Neural cell (in vitro differentiated cells): ENCODE data around the gene LY6G5C. TPM values are rescaled to one million over a fixed set of nuclear protein-coding genes. Genes with fewer than 3 reads are reported as not detected.

Experiments used
- H2AFZ ChIP-seq: fragments of 200-600, 300-800 bp; sonication (generic), shearing (Covaris generic); 2 replicates; pipeline ENCODE4 v1.6.0; 2014; ENCODE audit warnings: low read depth, mild to moderate bottlenecking, antibody characterized with exemption, low read length, moderate library complexity
- H3F3A ChIP-seq: fragments of 200-600 bp; shearing (Covaris generic); 2 replicates; pipeline ENCODE4 v1.6.1; 2016; ENCODE audit warnings: mild to moderate bottlenecking, moderate library complexity, mixed read lengths, antibody characterized with exemption, low read length; ENCODE audit not compliant: insufficient read depth, poor library complexity, severe bottlenecking
- H3K27ac ChIP-seq: fragments of 200-600, 300-800 bp; sonication (generic), shearing (Covaris generic); 2 replicates; pipeline ENCODE4 v1.5.1; 2014; ENCODE audit warnings: mild to moderate bottlenecking, low read length, moderate library complexity
- H3K27me3 ChIP-seq: fragments of 300-800, 200-600 bp; sonication (generic), shearing (Covaris generic); 2 replicates; pipeline ENCODE4 v1.6.0; 2014; ENCODE audit warnings: mild to moderate bottlenecking, low read depth, low read length, moderate library complexity; ENCODE audit not compliant: insufficient read depth
- H3K36me3 ChIP-seq: fragments of 300-800, 200-600 bp; sonication (generic), shearing (Covaris generic); 2 replicates; pipeline ENCODE4 v1.5.1; 2014; ENCODE audit warnings: mild to moderate bottlenecking, antibody characterized with exemption, low read length, moderate library complexity; ENCODE audit not compliant: insufficient read depth
- H3K4me2 ChIP-seq: fragments of 300-800, 200-600 bp; sonication (generic), shearing (Covaris generic); 2 replicates; pipeline ENCODE4 v1.6.0; 2014; ENCODE audit warnings: mild to moderate bottlenecking, low read length
- H3K4me3 ChIP-seq: fragments of 300-800, 200-600 bp; sonication (generic), shearing (Covaris generic); 2 replicates; pipeline ENCODE4 v1.5.1; 2014; ENCODE audit warnings: mild to moderate bottlenecking, low read length, moderate library complexity
- H3K79me2 ChIP-seq: fragments of 200-600 bp; shearing (Covaris generic); replicated peaks from 2 replicates; pipeline ENCODE4 v1.6.0; 2014; ENCODE audit warnings: mild to moderate bottlenecking, low read length, moderate library complexity; ENCODE audit not compliant: insufficient read depth
- H3K9ac ChIP-seq: fragments of 300-800, 200-600 bp; sonication (generic), shearing (Covaris generic); 2 replicates; pipeline ENCODE4 v1.6.1; 2016; ENCODE audit warnings: mild to moderate bottlenecking, low read length, mixed read lengths
- H3K9me2 ChIP-seq: fragments of 200-600 bp; shearing (Covaris generic); 2 replicates; pipeline ENCODE4 v1.6.1; 2016; ENCODE audit warnings: mild to moderate bottlenecking, low read length, mixed read lengths; ENCODE audit not compliant: insufficient read depth
- H3K9me3 ChIP-seq: fragments of 200-600, 300-800 bp; sonication (generic), shearing (Covaris generic); 2 replicates; pipeline ENCODE4 v1.6.1; 2016; ENCODE audit warnings: mild to moderate bottlenecking, mixed run types, low read length, moderate library complexity, mixed read lengths
- H4K20me1 ChIP-seq: fragments of 200-600 bp; shearing (Covaris generic); 2 replicates; pipeline ENCODE4 v1.6.1; 2016; ENCODE audit warnings: mild to moderate bottlenecking, mixed run types; ENCODE audit not compliant: insufficient read depth
- CTCF ChIP-seq: fragments of 450-650 bp; IDR thresholded peaks from 2 replicates; pipeline ENCODE4 v1.5.1; 2014; ENCODE audit warnings: antibody characterized with exemption, mild to moderate bottlenecking, moderate library complexity; ENCODE audit not compliant: poor library complexity, severe bottlenecking
- EP300 ChIP-seq: fragments of 450-650 bp; conservative IDR thresholded peaks from 2 replicates; pipeline ENCODE4 v1.6.1; 2014; ENCODE audit warnings: antibody characterized with exemption, mild to moderate bottlenecking, moderate library complexity; ENCODE audit not compliant: poor library complexity, severe bottlenecking
- EZH2 ChIP-seq: fragments of 200-600, 300-800 bp; shearing (Covaris generic), sonication (generic); IDR thresholded peaks from 2 replicates; pipeline ENCODE4 v1.6.1; 2014; ENCODE audit warnings: antibody characterized with exemption, low read length, borderline replicate concordance, mild to moderate bottlenecking; ENCODE audit not compliant: insufficient read depth, poor library complexity, severe bottlenecking
- MXI1 ChIP-seq: fragments of 450-650 bp; conservative IDR thresholded peaks from 2 replicates; pipeline ENCODE4 v1.6.1; 2014; ENCODE audit warnings: antibody characterized with exemption, mild to moderate bottlenecking; ENCODE audit not compliant: poor library complexity, severe bottlenecking
- POLR2AphosphoS5 ChIP-seq: IDR thresholded peaks from 2 replicates; pipeline ENCODE4 v1.6.1; 2012
- RAD21 ChIP-seq: fragments of 450-650 bp; conservative IDR thresholded peaks from 2 replicates; pipeline ENCODE4 v1.6.1; 2014; ENCODE audit warnings: antibody characterized with exemption, mild to moderate bottlenecking, moderate library complexity
- SMC3 ChIP-seq: fragments of 450-650 bp; conservative IDR thresholded peaks from 2 replicates; pipeline ENCODE4 v1.6.1; 2014; ENCODE audit warnings: antibody characterized with exemption, mild to moderate bottlenecking, moderate library complexity; ENCODE audit not compliant: poor library complexity
- TAF1 ChIP-seq: IDR thresholded peaks from 2 replicates; pipeline ENCODE4 v1.6.1; 2012; ENCODE audit warnings: low read depth
- polyA plus RNA-seq: library from polyadenylated mRNA; depleted of rRNA; stranded (reverse); fragments of >200 nt; gene quantifications from 2 replicates; pipeline ENCODE4 v1.2.3, GENCODE V29; 2014
- TF ChIP-seq, protein P1 (sequence below): IDR thresholded peaks from 2 replicates; pipeline ENCODE4 v1.6.1; 2012; ENCODE audit warnings: borderline replicate concordance

Gene LY6G5C
- polyA plus RNA-seq, 1 donor from 2014 or later = 13.4 TPM

- no peak within 1 kb of the TSS for H3K4me2 ChIP-seq
- H3K9me2 ChIP-seq = no peaks in the 10 kb centered on the region
- H3K9ac ChIP-seq = no peak within 1 kb of the TSS
- no peaks in the 10 kb centered on the region for H4K20me1 ChIP-seq
- TF ChIP-seq MXI1 (no peak), EP300 (no peak), SMC3 (no peak)
- no peak within 1 kb of the TSS for H2AFZ ChIP-seq
- H3K4me3 ChIP-seq = no peak within 1 kb of the TSS
- H3K79me2 ChIP-seq = no peaks in the 10 kb centered on the region
- H3K27ac ChIP-seq = no peak within 1 kb of the TSS
- no peaks in the 10 kb centered on the region for H3K36me3 ChIP-seq
- no peaks in the 10 kb centered on the region for H3K9me3 ChIP-seq
- H3K27me3 ChIP-seq = no peaks in the 10 kb centered on the region
- H3F3A ChIP-seq = no peaks in the 10 kb centered on the region
Observed at GRCh38 chr6:31721351-31722020, 40.6 kb upstream of the LY6G5C start, which contains the start of gene LY6G6C. Gene LY6G6C (minus strand): TSS chr6:31721746. CDS start chr6:31721679, 67 bp downstream.

GRCh38 chr6:31720196-31720770 is 39.4 kb upstream of the LY6G5C start:
- H3K9me3 ChIP-seq = no peaks in the 10 kb centered on the region

More at GRCh38 chr6:31720196-31720770, 39.4 kb upstream of the LY6G5C start:
- TF ChIP-seq TAF1 = no peak
- TF ChIP-seq, protein P1, sequence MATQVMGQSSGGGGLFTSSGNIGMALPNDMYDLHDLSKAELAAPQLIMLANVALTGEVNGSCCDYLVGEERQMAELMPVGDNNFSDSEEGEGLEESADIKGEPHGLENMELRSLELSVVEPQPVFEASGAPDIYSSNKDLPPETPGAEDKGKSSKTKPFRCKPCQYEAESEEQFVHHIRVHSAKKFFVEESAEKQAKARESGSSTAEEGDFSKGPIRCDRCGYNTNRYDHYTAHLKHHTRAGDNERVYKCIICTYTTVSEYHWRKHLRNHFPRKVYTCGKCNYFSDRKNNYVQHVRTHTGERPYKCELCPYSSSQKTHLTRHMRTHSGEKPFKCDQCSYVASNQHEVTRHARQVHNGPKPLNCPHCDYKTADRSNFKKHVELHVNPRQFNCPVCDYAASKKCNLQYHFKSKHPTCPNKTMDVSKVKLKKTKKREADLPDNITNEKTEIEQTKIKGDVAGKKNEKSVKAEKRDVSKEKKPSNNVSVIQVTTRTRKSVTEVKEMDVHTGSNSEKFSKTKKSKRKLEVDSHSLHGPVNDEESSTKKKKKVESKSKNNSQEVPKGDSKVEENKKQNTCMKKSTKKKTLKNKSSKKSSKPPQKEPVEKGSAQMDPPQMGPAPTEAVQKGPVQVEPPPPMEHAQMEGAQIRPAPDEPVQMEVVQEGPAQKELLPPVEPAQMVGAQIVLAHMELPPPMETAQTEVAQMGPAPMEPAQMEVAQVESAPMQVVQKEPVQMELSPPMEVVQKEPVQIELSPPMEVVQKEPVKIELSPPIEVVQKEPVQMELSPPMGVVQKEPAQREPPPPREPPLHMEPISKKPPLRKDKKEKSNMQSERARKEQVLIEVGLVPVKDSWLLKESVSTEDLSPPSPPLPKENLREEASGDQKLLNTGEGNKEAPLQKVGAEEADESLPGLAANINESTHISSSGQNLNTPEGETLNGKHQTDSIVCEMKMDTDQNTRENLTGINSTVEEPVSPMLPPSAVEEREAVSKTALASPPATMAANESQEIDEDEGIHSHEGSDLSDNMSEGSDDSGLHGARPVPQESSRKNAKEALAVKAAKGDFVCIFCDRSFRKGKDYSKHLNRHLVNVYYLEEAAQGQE = no peak
- TF ChIP-seq EZH2 = no peak
- no peak for TF ChIP-seq MXI1
- no peak for TF ChIP-seq EP300
- TF ChIP-seq POLR2AphosphoS5 = no peak
- no peak for TF ChIP-seq RAD21
- TF ChIP-seq SMC3 = no peak
- TF ChIP-seq CTCF = no peak
- Histone ChIP-seq H3F3A (no peaks in the 10 kb centered on the region), H3K27ac (no peak overlapping the region), H3K9me2 (no peaks in the 10 kb centered on the region), H4K20me1 (no peaks in the 10 kb centered on the region), H2AFZ (no peak overlapping the region), H3K36me3 (no peaks in the 10 kb centered on the region), H3K4me2 (no peak overlapping the region), H3K9ac (no peak overlapping the region), H3K79me2 (no peaks in the 10 kb centered on the region), H3K27me3 (no peaks in the 10 kb centered on the region), H3K4me3 (no peak overlapping the region)
